Measurements from ENCODE around the gene MAML2. TPM values are rescaled to one million over a fixed set of nuclear protein-coding genes. Genes with fewer than 3 reads are reported as not detected.

Gene MAML2
- total and polyA plus RNA-seq, 2 experiments from 2014 or later = 4.7 to 15.3 TPM

- Histone ChIP-seq H3K4me1 (ENCODE audit: insufficient read depth) (peaks cover 28% of the 10 kb centered on the region), H3K9me2 (replicated peaks; ENCODE audit: insufficient read depth) (no peaks in the 10 kb centered on the region), H3K4me2 (peak overlapping the region; percentile 13), H3K27ac (peak overlapping the region; percentile 32), H3K79me2 (peaks cover 34% of the 10 kb centered on the region), H2AFZ (no peak overlapping the region), H4K20me1 (ENCODE audit: insufficient read depth, poor library complexity, severe bottlenecking) (no peaks in the 10 kb centered on the region), H3K36me3 (replicated peaks; ENCODE audit: insufficient read depth, low read depth) (no peaks in the 10 kb centered on the region), H3K27me3 (no peaks in the 10 kb centered on the region), H3K4me3 (no peak overlapping the region), H3K9me3 (ENCODE audit: low read depth) (no peaks in the 10 kb centered on the region)
- 50% methylated on average over 5 of the region's 5 CpGs for WGBS (ENCODE audit: low lambda C conversion rate, missing lambda C conversion rate)
- TF ChIP-seq, protein P1, sequence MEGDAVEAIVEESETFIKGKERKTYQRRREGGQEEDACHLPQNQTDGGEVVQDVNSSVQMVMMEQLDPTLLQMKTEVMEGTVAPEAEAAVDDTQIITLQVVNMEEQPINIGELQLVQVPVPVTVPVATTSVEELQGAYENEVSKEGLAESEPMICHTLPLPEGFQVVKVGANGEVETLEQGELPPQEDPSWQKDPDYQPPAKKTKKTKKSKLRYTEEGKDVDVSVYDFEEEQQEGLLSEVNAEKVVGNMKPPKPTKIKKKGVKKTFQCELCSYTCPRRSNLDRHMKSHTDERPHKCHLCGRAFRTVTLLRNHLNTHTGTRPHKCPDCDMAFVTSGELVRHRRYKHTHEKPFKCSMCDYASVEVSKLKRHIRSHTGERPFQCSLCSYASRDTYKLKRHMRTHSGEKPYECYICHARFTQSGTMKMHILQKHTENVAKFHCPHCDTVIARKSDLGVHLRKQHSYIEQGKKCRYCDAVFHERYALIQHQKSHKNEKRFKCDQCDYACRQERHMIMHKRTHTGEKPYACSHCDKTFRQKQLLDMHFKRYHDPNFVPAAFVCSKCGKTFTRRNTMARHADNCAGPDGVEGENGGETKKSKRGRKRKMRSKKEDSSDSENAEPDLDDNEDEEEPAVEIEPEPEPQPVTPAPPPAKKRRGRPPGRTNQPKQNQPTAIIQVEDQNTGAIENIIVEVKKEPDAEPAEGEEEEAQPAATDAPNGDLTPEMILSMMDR (IDR thresholded peaks at IDR 0.05; ENCODE audit: poor library complexity) = no peak
- TF ChIP-seq EZH2 (IDR thresholded peaks at IDR 0.05; ENCODE audit: borderline replicate concordance) (no peak), EZH2phosphoT487 (IDR thresholded peaks at IDR 0.05; ENCODE audit: low read depth, severe bottlenecking, unreplicated experiment) (no peak)
- DNase-seq (ENCODE audit: low spot score) = no peak
These were observed 125.0 kb downstream of the MAML2 start for GRCh38 chr11:96218006-96218405.

DNA sequence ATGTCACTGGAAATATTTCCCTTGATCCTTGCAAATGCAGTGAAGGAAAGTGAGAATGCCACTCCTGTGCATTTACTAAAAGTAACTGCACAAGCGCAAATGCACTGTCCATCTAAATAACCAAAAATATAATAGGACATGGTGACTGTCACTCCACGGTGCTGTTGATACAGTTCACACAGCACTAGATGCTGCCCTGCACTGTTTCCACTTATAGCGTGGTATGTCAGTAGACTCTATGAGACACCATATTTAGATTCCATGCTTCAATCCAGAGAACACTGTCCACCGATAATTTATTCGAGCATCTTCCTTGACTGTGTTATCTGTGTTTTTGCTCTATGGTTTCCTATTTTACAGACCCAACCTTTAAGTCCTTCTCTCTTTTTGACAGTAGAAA, 125.8 kb downstream of the MAML2 start:
- WGBS (ENCODE audit: low lambda C conversion rate, missing lambda C conversion rate) = 94% methylated on average over 5 of the region's 5 CpGs
- H3K4me2 ChIP-seq = no peak overlapping the region
- peaks cover 35% of the 10 kb centered on the region for H3K4me1 ChIP-seq (ENCODE audit: insufficient read depth)
- TF ChIP-seq EZH2phosphoT487 (IDR thresholded peaks at IDR 0.05; ENCODE audit: low read depth, severe bottlenecking, unreplicated experiment) = no peak
- no peak for TF ChIP-seq EZH2 (IDR thresholded peaks at IDR 0.05; ENCODE audit: borderline replicate concordance)
- TF ChIP-seq, protein P1 (IDR thresholded peaks at IDR 0.05; ENCODE audit: poor library complexity) = no peak
- no peaks in the 10 kb centered on the region for H4K20me1 ChIP-seq (ENCODE audit: insufficient read depth, poor library complexity, severe bottlenecking)
- H3K27me3 ChIP-seq = no peaks in the 10 kb centered on the region
- no peaks in the 10 kb centered on the region for H3K9me2 ChIP-seq (replicated peaks; ENCODE audit: insufficient read depth)
- H3K36me3 ChIP-seq (replicated peaks; ENCODE audit: insufficient read depth, low read depth) = no peaks in the 10 kb centered on the region
- no peak overlapping the region for H3K4me3 ChIP-seq
- H2AFZ ChIP-seq = no peak overlapping the region
- no peaks in the 10 kb centered on the region for H3K9me3 ChIP-seq (ENCODE audit: low read depth)
- DNase-seq (ENCODE audit: low spot score) = no peak
- peaks cover 29% of the 10 kb centered on the region for H3K79me2 ChIP-seq
- no peak overlapping the region for H3K27ac ChIP-seq

DNA sequence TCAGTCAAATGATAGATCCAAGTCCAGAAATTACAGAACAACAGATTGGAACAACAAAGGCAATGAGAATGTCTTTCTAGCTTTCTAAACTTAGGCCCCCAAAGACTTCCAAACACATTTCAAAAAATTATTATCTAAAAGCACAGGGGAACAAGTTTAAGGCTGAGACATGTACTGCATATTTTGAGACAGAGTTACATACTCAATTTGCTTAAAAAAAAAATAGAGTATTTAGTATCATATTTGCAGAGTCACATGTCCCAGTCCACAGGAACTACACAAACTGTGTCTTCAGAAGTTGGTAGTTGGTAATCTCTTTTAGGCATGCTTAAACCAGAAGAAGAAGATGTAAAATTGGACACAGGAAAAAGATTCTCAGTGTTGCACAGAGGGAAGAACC, 127.2 kb downstream of the MAML2 start:
- H3K27ac ChIP-seq = no peak overlapping the region
- peaks cover 26% of the 10 kb centered on the region for H3K79me2 ChIP-seq
- no peak overlapping the region for H2AFZ ChIP-seq
- no peak overlapping the region for H3K4me3 ChIP-seq
- no peaks in the 10 kb centered on the region for H3K9me3 ChIP-seq (ENCODE audit: low read depth)
- TF ChIP-seq EZH2 (IDR thresholded peaks at IDR 0.05; ENCODE audit: borderline replicate concordance) (no peak), EZH2phosphoT487 (IDR thresholded peaks at IDR 0.05; ENCODE audit: low read depth, severe bottlenecking, unreplicated experiment) (no peak)
- TF ChIP-seq, protein P1 (IDR thresholded peaks at IDR 0.05; ENCODE audit: poor library complexity) = no peak
- H4K20me1 ChIP-seq (ENCODE audit: insufficient read depth, poor library complexity, severe bottlenecking) = no peaks in the 10 kb centered on the region
- H3K36me3 ChIP-seq (replicated peaks; ENCODE audit: insufficient read depth, low read depth) = no peaks in the 10 kb centered on the region
- no peak overlapping the region for H3K4me2 ChIP-seq
- H3K9me2 ChIP-seq (replicated peaks; ENCODE audit: insufficient read depth) = no peaks in the 10 kb centered on the region
- peaks cover 41% of the 10 kb centered on the region for H3K4me1 ChIP-seq (ENCODE audit: insufficient read depth)
- DNase-seq (ENCODE audit: low spot score) = no peak
- H3K27me3 ChIP-seq = no peaks in the 10 kb centered on the region

Measured in hepatocyte (in vitro differentiated cells).